Putamen (tissue), 1 donor: Measurements from ENCODE around the gene FAF1.
"Not testable (repeated sequence)": the region's sequence is repeated elsewhere in the genome, so short reads cannot be mapped to it uniquely, and the experiment has no call there.

Source experiments
- DNase-seq: peaks from one replicate; pipeline ENCODE4 v3.0.0-alpha.2; 2016; ENCODE audit warnings: low spot score

The FAF1 gene

DNA sequence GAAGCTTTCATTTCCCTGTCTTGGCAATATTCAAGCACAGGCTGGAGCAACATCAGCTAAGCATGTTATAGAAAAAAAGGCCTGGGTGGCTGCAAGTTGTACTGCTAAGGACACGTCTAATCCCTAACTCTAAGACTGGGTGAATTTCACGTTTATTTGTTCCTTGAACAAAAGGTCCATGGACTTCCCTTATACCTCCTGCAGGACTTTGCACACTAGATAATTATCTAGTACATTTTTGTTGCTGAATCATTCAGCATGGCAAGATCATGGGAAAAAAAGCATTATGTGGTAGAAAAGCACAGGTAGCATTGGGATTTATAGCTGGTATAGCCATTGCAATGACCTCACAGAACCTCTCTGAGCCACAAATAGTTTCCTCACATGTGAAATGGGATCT is 406.1 kb downstream of the FAF1 start:
- DNase-seq: no peak

DNA sequence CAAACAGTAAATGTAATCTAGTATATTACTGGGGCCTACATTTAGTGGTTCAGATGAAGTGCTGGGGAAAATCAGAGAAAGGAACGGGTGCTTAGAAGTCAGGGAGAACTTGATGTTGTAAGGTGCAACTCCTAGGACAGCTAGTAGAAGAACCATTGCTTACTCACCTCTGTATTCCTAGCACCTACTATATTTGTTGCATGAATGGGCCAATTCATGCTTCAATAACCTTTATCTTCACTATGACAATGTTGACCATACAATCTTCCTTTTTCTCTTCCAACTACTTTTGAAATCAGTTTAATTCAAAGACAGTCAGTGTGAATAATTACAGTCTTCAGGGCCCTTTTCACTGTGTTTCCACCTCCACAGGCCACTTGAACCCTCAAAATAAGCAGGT is 411.8 kb downstream of the FAF1 start:
- DNase-seq: no peak

DNA sequence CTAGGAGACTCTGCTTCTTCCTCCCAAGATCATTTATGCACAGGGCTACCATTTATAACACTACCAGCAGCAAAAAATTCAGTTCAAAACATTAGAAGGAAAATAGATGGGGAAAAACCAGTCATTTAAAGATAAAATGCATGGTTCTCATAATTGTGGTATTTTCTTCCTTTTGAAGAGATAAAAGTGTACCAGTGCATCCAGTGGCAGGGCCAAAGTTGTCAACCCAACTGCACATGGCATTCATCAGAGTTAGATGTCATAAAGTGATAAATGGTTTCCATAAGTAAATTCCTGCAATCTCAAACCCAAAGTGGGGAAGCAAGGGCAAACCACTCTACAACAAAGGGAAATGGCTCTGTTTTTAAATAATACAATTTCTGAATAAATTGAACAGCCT is 417.7 kb downstream of the FAF1 start:
- no peak for DNase-seq

DNA sequence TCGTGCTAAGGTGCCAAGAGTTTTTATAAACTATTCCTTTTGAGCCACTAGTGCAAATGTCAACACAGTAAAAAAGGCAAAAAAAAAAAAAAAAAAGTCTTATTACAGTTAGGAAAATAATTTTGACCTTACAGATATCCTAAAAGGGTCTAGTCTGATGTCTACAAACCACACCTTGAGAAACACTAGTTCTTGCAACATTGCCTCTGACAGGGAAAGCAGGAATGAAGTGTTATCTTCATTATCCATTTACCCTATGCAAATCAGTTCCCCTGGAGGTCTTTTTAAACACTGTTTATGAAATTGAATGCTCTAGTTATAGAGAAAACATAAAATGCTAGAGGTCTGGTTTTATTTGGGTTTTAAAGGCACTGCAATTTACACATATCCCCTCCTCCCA is 421.6 kb downstream of the FAF1 start:
- no peak for DNase-seq

DNA sequence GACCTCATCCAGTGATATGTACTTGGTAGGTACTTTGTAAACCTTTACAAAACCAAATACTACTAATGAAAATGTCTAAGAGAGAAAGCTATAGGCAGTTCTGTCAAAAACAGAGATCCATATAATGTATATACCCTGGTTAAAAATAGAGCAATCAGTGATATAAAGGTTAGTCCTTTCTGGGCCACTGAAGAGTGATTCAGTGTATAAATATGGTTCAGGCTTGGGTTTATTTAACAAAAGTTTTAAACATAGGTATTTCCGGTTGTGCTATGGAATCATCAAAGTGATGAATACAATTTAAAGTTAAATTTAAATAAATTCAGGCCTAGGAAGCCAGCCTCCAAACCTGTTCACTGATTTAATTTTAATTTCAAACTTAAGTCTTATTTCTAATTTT is 428.5 kb downstream of the FAF1 start:
- DNase-seq: no peak

DNA sequence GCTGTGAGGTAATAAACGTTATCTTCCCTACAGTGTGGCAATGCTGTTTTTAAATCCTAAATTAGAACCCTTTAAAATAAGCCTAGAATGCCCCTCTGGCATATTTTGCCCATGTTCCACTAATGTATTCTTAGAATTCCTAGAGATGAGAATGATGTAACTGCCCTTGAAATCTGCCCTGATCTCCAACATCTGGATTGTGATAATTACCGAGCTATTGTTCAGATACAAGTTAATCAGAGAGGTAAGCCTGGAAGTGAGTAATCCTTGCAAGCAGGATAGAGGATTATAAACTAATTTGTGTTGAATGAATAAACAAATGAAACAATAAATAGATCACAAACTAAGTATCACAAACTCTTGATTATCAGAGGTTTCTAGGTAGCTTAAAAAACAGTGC is 429.0 kb downstream of the FAF1 start:
- DNase-seq: no peak

DNA sequence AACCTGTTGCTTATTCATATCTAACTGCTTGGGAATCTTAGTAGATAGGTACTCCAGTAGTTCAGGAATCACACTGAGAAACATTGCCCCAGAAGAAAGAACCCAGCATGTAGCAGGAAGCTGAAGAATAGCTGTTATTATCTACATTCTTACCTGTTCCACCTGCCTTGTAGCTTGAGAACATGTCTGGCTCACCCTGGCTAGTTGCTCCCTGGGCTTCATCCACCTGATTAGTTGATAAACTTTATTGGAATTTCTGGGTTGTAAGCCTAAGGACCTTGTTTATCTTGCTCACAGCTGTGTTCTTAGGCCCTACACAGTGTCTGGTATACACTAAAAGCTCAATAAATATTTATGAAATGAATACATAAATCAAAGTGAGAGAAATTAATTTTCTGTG is 430.6 kb downstream of the FAF1 start:
- DNase-seq: no peak

DNA sequence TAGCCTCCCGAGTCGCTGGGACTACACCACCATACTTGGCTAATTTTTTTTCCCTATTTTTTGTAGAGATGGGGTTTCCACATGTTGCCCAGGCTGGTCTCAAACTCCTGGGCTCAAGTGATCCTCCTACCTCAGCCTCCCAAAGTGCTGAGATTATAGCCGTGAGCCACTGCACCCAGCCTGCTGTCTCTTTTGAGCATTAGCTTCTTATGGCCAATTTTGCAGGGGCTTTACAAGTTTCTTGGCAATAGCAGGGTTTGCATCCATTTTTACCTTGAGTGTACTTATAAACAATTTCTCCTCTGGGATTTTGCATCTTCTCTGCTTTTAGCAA is 432.1 kb downstream of the FAF1 start:
- not testable (repeated sequence) for DNase-seq

DNA sequence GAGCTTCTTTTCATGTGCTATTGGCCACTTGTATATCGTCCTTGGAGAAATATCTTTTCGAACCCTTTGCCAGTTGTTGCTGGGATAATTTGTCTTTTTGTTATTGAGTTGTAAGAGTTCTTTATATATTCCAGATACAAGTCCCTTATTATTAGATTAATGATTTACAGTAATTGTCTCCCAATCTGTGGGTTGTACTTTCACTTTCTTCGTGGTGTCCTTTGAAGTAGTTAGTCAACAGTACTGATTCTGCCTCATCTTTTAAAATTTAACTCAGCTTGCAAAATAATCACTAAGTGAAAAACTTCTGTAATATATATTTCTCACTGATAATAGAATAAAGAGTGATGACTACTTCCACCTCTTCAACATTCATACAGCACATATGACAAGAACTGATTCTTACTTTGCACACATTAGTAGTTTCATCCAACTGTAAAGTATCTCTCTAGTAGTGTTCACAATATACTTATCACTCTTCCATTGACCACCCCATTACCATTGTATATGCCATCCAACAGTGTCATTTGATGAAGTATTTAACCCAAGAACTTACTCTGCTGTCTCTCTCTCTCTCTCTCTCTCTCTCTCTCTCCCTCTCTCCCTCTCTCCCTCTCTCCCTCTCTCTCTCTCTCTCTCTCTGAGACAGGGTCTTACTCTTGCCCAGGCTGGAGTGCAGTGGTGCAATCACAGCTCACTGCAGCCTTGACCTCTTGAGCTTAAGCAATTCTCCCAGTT is 432.6 kb downstream of the FAF1 start:
- DNase-seq: no peak

DNA sequence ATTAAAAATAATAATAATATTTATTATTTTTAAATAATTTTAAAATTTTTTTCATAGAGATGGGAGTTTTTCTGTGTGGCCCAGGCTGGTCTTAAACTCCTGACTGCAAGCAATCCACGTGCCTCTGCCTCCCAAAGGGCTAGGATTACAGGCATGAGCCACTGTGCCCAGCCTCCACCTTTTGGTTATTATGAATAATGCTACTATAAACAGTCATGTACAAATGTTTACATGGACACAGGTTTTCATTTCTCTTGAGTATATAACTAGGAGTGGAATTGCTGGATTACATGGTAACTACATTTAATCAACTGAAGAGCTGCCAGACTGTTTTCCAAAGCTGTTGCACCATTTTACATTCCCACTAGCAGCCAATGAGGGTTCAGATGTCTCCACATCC is 433.6 kb downstream of the FAF1 start:
- DNase-seq: no peak

DNA sequence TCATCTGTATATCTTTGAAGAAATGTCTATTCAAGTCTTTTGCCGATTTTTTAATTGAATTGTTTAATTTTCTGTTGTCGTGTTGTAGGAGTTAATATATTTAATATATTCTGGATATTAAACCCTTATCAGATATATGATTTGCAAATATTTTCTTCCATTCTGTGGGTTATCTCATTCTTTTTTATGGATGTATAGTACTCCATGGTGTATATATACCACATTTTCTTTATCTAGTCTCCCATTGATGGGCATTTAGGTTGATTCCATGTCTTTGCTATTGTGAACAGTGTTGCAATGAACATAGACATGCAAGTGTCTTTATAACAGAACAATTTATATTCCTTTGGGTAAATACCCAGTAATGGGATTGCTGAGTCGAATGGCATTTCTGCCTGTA is 436.5 kb downstream of the FAF1 start:
- DNase-seq: no peak

DNA sequence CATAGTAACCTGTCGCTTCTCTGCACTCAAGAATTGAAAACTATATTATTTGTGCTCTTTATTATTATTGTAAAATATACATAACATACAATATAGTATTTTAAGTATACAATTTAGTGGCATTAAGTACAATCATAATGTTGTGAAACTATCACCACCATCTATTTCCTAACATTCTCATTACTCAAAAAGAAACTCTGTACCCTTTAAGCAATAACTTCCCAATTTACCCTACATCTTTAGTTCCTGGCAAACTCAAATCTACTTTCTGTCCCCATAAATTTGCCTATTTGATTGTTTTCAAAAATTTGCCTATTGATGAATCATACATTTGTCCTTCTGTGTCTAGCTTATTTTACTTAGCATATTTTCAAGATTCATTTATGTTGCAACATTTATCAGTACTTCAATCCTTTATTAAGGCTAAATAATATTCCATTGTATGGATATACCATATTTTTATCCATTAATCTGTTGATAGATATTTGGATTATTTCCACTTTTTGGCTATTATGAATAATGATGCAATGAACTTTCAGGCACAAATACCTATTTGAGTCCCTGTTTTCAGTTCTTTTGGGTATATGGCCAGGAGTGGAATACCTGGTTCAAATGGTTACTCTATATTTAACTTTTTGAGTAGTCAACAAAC is 437.2 kb downstream of the FAF1 start:
- no peak for DNase-seq

DNA sequence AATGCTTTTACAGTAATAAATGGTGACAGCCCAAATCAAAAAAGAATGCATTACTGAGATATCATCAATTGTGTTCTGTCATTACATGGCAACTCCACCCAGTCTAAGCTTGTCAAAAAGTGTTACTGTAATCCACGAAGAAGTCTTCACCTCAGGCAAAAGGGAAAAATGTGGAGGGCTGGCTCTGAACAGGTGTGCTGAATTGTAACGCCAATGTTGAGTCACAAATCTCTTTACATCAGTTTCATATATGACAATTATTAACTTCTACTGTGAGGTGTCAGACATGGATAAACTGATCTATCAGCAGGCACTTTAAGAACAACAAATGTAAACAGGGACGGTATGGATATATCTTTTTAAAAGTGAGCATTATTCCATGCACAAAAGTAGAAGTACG is 438.4 kb downstream of the FAF1 start:
- no peak for DNase-seq

DNA sequence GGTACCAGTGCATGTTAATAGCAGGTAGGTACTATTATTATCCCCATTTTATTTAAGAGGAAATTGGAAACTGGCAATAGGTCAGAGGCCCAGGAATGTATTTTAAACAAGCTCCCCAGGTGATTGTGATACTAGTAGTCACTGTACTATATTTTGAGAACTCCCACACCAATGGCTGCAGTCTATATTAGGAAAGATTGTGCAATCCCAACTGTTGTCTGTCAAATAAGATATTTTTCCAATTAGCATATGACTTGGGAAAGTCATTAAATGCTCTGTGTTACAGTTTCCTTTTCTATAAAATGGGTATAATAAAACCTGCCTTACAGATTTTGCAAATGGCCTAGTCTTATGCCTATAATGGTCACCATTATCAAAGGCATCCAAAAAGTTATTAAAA is 442.6 kb downstream of the FAF1 start:
- no peak for DNase-seq

DNA sequence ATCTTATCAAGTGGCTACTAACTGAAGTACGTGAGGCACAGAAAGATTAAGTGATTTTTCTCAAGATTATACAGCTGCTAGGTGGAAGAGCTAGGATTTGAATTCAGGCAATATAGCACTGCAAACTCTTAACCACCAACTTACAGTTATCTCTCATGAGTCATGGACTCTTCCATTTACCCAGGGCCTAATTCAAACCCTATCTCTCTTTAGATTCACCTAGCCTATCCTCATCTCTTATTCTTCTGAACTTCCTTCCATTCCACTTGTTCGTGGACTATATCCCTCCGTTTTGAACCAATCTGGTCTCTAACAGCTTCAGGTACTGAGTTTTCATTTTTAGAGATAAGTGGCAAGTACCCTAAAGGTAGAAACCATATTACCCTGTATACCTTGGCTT is 444.0 kb downstream of the FAF1 start:
- DNase-seq: no peak

DNA sequence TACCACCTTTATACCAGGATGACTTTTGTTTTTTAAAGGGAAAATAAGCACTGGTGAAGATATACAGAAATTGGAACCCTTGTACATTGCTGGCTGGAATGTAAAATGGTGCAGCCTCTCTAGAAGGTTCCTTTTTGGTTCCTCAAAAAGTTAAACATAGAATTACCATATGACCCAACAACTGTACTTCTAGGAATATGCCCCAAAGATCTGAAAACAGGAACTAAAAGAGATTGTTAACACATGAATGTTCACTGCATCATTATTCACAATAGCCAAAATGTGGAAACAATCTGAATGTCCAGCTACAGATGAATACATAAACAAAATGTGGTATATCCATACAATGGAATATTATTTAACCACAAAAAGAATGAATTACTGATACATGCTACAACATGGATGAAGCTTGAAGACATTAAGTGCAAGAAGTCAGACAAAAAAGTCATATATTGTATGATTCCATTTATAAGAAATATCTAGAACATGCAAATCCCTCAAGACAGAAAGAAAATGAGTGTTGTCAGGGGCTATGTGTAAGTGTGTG is 452.0 kb downstream of the FAF1 start:
- no peak for DNase-seq

DNA sequence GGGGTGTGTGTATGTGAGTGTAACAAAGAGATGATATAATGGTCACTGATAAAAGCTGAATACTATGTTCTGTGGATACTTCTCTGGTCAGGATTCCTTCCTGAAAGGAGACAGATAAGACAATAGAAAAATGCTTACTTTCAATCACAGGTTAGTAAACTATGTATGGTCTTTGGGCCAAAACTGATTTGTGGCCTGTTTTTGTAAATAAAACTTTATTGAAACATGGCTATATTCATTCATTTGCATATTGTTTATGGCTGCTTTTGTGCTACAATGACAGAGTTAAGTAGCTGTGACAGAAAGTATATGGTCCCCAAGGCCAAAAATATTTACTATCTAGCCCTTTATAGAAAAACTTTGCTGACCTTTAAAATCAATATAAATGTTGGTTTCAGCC is 454.6 kb downstream of the FAF1 start:
- no peak for DNase-seq

DNA sequence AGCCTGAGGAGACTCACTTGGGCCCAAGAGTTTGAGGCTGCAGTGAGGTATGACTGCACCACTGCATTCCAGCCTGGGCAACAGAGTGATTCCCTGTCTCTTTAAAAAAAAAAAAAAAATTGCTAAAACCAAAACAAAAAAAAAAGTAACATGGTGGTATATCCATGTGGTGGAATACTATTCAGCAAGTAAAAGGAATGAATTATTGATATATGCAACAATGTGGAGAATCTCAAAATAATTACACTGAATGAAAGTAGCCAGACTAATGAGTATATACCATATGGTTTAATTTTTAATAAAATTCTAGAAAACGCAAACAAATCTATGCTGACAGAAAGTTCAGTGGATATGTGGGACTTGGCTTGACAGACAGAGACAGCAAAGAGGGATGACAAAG is 456.6 kb downstream of the FAF1 start:
- DNase-seq: no peak

DNA sequence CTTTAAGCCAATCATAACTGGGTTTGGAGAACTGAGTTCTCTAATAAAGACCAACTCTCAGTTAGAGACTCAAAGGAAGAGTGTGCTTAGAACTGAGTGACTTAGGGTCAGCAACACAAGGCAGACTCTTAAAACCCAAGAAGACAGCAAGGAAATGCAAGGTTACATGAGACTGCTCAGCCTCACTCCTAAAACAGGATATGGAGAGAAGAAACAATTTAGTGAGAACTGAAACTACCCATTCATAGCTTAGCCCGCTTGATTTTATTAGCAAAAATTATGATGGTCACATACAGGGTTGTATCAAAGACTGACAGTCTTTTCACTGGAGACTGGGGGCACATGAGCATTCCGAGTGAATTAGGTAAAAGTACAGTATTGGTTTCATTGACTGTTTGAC is 457.9 kb downstream of the FAF1 start:
- DNase-seq: no peak

DNA sequence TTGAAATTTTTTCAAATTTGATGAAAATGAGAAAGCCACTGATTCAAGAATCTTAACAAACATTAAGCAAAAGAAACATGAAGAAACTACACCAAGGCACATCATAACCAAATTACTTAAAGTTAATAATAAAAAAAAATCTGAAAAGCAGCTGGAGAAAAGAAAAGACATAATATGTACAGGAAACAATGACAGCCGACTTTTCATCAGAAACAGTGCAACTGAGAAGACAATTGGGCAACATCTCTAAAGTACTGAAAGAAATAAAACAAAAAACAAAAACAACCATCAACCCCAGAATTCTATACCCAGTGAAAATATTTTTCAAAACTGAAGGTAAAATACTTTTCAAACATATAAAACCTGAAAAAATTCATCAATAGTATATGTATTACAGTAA is 463.1 kb downstream of the FAF1 start:
- no peak for DNase-seq

DNA sequence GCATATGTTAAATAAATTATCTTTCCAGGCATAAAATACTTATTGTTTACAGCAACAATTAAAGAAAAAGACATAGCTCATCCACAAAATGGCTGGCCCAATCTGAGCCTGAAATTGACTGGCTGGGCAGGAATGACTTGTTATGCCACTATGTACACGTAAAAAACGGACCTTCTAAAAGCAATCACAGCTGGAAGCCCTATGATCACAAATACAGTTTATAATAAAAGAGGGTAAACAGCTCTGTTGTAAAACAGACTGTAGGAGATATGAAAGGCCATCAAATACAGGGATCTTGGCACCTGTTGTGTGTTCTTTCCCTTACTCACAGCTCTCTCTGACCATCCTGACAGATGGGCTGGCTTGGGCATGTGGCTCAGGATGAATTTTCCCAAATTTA is 466.4 kb downstream of the FAF1 start:
- DNase-seq: no peak

DNA sequence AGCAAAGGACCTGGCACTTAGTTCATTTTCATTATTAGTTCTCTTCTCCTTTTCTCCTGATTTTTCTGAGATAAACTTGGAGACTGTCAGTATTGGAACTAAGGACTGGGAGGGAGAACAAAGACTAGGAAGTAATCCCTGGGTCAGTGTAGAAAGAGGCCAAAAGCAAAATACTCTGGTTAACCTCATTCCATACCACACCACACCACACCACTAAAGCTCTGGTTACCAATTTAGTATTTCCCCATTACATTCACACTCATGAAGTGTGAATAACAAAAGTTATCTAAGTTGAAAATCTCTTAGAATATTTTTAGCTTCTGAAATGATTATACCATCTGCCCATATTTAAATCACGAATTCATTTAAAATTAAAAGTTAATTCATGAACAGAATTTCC is 467.9 kb downstream of the FAF1 start:
- no peak for DNase-seq

DNA sequence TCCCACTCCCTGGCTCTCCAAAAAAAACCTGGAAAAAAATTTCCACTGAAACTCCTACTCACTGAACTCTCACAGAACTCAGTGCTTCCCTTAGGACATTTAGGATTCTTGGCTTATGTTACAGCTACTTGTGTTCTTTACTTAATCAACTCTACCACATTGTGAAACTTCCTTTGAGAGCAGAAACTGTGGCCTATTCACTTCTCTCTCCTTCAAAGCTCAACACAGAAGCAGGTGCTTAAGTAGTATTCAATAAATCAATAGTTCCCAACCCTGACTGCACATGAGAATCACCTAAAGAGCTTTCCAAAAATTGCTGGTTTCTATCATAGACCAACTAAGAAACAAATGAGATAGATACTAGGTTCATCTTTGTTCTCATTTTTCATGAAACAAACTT is 468.9 kb downstream of the FAF1 start:
- DNase-seq: no peak

DNA sequence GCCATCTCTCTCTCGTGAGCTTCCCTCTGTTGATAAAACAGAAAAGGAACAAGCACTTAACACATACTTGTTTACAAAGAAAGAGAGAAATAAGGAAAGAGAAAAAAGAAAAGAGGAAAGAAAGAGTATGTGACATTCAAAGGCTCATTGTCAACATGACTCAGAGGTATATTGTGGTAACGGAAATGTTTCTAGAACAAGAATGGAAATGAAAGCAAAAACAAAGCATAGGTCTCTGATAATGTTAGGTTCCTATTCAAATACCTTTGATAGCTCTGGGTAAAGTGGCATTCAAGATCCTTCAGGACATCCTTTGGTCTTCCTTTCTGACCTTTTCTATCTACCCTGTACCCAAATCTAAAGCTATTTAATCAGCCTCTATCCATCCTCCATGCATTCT is 469.4 kb downstream of the FAF1 start:
- no peak for DNase-seq
